SU-DHL-6 (cell line): ENCODE data around the gene PSMC3.

Experiments
- EZH2phosphoT487 ChIP-seq: fragments of 200-600 bp; sonication (generic), shearing (Covaris generic); conservative IDR thresholded peaks from 2 replicates; pipeline ENCODE4 v1.6.1; 2018; ENCODE audit warnings: mild to moderate bottlenecking, antibody characterized with exemption, low read length, moderate library complexity, mixed read lengths
- TF ChIP-seq, protein P1 (sequence below): fragments of 200-600 bp; sonication (generic); IDR thresholded peaks from one replicate; pipeline ENCODE4 v1.5.1; 2017; ENCODE audit warnings: antibody characterized with exemption, mild to moderate bottlenecking, low read length, moderate library complexity; ENCODE audit not compliant: insufficient read depth, poor library complexity, severe bottlenecking

DNA sequence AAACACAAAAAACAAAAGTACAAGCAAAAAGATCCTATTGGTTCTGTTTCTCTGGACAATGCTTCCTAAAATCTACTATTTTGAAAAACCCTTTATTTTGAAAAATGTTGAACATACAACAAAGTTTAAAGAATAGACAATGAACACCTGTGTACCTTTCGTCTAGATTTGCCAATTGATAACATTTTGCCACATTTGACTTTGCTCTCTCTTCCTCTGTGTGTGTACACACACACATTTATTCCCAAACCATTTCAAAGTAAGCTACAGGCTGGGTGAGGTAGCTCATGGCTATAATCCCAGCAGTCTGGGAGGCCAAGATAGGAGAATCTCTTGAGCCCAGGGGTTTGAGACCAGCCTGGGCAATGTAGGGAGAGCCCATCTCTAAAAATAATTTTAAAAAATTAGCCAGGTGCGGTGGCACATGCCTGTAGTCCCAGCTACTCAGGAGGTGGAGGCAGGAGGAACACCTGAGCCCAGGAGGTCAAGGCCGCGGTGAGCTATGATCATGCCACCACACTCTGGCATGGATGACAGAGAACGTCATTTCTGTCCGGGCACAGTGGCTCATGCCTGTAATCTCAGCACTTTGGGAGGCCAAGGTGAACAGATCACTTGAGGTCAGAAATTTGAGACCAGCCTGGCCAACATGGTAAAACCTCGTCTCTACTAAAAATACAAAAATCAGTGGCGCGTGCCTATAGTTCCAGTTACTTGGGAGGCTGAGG, 5.3 kb upstream of the PSMC3 start:
- TF ChIP-seq, protein P1, sequence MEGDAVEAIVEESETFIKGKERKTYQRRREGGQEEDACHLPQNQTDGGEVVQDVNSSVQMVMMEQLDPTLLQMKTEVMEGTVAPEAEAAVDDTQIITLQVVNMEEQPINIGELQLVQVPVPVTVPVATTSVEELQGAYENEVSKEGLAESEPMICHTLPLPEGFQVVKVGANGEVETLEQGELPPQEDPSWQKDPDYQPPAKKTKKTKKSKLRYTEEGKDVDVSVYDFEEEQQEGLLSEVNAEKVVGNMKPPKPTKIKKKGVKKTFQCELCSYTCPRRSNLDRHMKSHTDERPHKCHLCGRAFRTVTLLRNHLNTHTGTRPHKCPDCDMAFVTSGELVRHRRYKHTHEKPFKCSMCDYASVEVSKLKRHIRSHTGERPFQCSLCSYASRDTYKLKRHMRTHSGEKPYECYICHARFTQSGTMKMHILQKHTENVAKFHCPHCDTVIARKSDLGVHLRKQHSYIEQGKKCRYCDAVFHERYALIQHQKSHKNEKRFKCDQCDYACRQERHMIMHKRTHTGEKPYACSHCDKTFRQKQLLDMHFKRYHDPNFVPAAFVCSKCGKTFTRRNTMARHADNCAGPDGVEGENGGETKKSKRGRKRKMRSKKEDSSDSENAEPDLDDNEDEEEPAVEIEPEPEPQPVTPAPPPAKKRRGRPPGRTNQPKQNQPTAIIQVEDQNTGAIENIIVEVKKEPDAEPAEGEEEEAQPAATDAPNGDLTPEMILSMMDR: no peak
- no peak for TF ChIP-seq EZH2phosphoT487
